HepG2 (cell line): ENCODE results near the gene U2AF1L4. TPM values are rescaled to one million over a fixed set of nuclear protein-coding genes. Genes with fewer than 3 reads are reported as not detected.

Source experiments
- ATAC-seq: fragments of 200-7000 bp; cut with Tn5 transposase; 3 replicates; pipeline ENCODE4 v1.9.1; 2020; ENCODE audit warnings: mild to moderate bottlenecking, moderate library complexity
- BruUV-seq: library from RNA; stranded (reverse); fragments of 400-500 nt; replicated peaks from 2 replicates; lab custom pipeline; 2021; lab: Mats Ljungman, UMichigan
- CTCF ChIA-PET: fragments of 300-600 bp; formaldehyde crosslinking; extraction: SDS; loops from one replicate; lab custom pipeline; 2021; ENCODE audit warnings: low total read pairs, inconsistent platforms, low intra/inter-chr PET ratio; lab: Yijun Ruan, JAX
- POLR2A ChIA-PET: fragments of 350-600 bp; sonication (Branson Sonifier 250); formaldehyde crosslinking; loops from one replicate; lab custom pipeline; 2020; ENCODE audit warnings: antibody characterized with exemption, inconsistent platforms; lab: Yijun Ruan, JAX
- DNase-seq: peaks from one replicate; pipeline ENCODE4 v3.0.0-alpha.2; 2015; ENCODE audit warnings: low spot score
- FAIRE-seq: peaks from 3 replicates; lab custom pipeline; 2011; peaks lifted over from hg19 to GRCh38; lab: Jason Lieb, UNC
- H2AFZ ChIP-seq: one replicate; pipeline ENCODE4 v1.6.1; 2011; ENCODE audit warnings: low read length, inconsistent platforms
- H3K27ac ChIP-seq: fragments of 300-600 bp; 3 replicates; pipeline ENCODE4 v1.8.0; 2011; ENCODE audit warnings: mixed run types, mild to moderate bottlenecking, mixed read lengths, low read length, inconsistent platforms; ENCODE audit not compliant: insufficient read depth; ENCODE audit errors: extremely low read length
- H3K27me3 ChIP-seq, 2 experiments: fragments of 200-600 bp in 1 of 2; 2 replicates in 1 of 2; 3 replicates in 1 of 2; pipeline versions ENCODE4 v1.6.0 to v1.8.0; 2011; ENCODE audit warnings: low read length in 2 of 2, mild to moderate bottlenecking in 2 of 2, moderate library complexity in 2 of 2, inconsistent platforms in 1 of 2; ENCODE audit not compliant: insufficient read depth in 2 of 2, control insufficient read depth in 1 of 2
- H3K36me3 ChIP-seq, 2 experiments: fragments of 200-600 bp in 1 of 2; replicated peaks in 1 of 2; 2 replicates in 1 of 2; 3 replicates in 1 of 2; pipeline versions ENCODE4 v1.5.1 to v1.8.0; 2011; ENCODE audit warnings: low read length in 2 of 2, inconsistent platforms in 1 of 2; ENCODE audit not compliant: insufficient read depth in 2 of 2, control insufficient read depth in 1 of 2
- H3K4me1 ChIP-seq: 2 replicates; pipeline ENCODE4 v1.5.1; 2012; ENCODE audit warnings: low read length, inconsistent platforms; ENCODE audit not compliant: insufficient read depth
- H3K4me2 ChIP-seq: 2 replicates; pipeline ENCODE4 v1.6.0; 2011; ENCODE audit warnings: low read depth, low read length, inconsistent platforms
- H3K4me3 ChIP-seq, 3 experiments: fragments of 200-600 bp in 1 of 3; sonication (generic), shearing (Covaris generic) in 1 of 3; replicated peaks in 1 of 3; 2 replicates each; pipeline ENCODE4 v1.5.1; 2011 to 2016; ENCODE audit warnings: low read length in 3 of 3, inconsistent platforms in 2 of 3, low read depth in 2 of 3, mild to moderate bottlenecking in 2 of 3, control low read depth in 1 of 3, mixed read lengths in 1 of 3; ENCODE audit not compliant: insufficient read depth in 1 of 3
- H3K79me2 ChIP-seq: one replicate; pipeline ENCODE4 v1.6.1; 2011; ENCODE audit warnings: low read length, inconsistent platforms; ENCODE audit not compliant: insufficient read depth
- H3K9ac ChIP-seq: 2 replicates; pipeline ENCODE4 v1.6.0; 2011; ENCODE audit warnings: mild to moderate bottlenecking, low read depth, low read length, inconsistent platforms; ENCODE audit not compliant: insufficient read depth
- H3K9me3 ChIP-seq: 2 replicates; pipeline ENCODE4 v1.5.1; 2012; ENCODE audit warnings: mild to moderate bottlenecking, low read length
- H4K20me1 ChIP-seq: 2 replicates; pipeline ENCODE4 v1.6.0; 2011; ENCODE audit warnings: inconsistent platforms, mild to moderate bottlenecking, low read length, moderate library complexity; ENCODE audit not compliant: insufficient read depth
- ATF1 ChIP-seq: IDR thresholded peaks from 2 replicates; pipeline ENCODE4 v1.6.1; 2016; ENCODE audit warnings: mild to moderate bottlenecking, control low read depth
- BRD4 ChIP-seq: sonication (generic); formaldehyde crosslinking; IDR thresholded peaks from 2 replicates; pipeline ENCODE4 v1.4.0; 2020; ENCODE audit warnings: missing genetic modification reagents
- HINFP ChIP-seq: sonication (generic); formaldehyde crosslinking; IDR thresholded peaks from 2 replicates; pipeline ENCODE4 v1.4.0; 2020; ENCODE audit warnings: low read depth, mild to moderate bottlenecking, missing genetic modification reagents
- MEF2D ChIP-seq: sonication (generic); formaldehyde crosslinking; IDR thresholded peaks from 2 replicates; pipeline ENCODE4 v1.5.1; 2020; ENCODE audit warnings: mild to moderate bottlenecking, missing genetic modification reagents
- MLX ChIP-seq: IDR thresholded peaks from 2 replicates; pipeline ENCODE4 v1.6.1; 2016
- POLR2AphosphoS5 ChIP-seq: IDR thresholded peaks from 2 replicates; pipeline ENCODE4 v1.6.1; 2012; ENCODE audit warnings: low read depth, low read length
- PRDM15 ChIP-seq: sonication (generic); formaldehyde crosslinking; IDR thresholded peaks from 2 replicates; pipeline ENCODE4 v1.4.0; 2020; ENCODE audit warnings: missing genetic modification reagents
- ZBTB21 ChIP-seq: sonication (generic); formaldehyde crosslinking; IDR thresholded peaks from 2 replicates; pipeline ENCODE4 v1.4.0; 2020; ENCODE audit warnings: missing genetic modification reagents
- ZNF138 ChIP-seq: sonication (generic); formaldehyde crosslinking; IDR thresholded peaks from 2 replicates; pipeline ENCODE4 v1.5.0; 2020; ENCODE audit warnings: mild to moderate bottlenecking, low read depth, missing genetic modification reagents
- ZNF556 ChIP-seq: sonication (generic); formaldehyde crosslinking; IDR thresholded peaks from 2 replicates; pipeline ENCODE4 v1.4.0; 2020; ENCODE audit warnings: mild to moderate bottlenecking, missing genetic modification reagents, borderline replicate concordance
- ZNF782 ChIP-seq: sonication (generic); formaldehyde crosslinking; IDR thresholded peaks from 2 replicates; pipeline ENCODE4 v1.4.0; 2020; ENCODE audit warnings: missing genetic modification reagents, mild to moderate bottlenecking, borderline replicate concordance
- ZNF839 ChIP-seq: sonication (generic); formaldehyde crosslinking; IDR thresholded peaks from 2 replicates; pipeline ENCODE4 v1.4.0; 2020; ENCODE audit warnings: missing genetic modification reagents, mild to moderate bottlenecking, borderline replicate concordance
- WGBS: methylation state at CpG from one replicate; pipeline ENCODE4 v1.1.6; 2017; ENCODE audit warnings: low lambda C conversion rate; 5-methylcytosine and 5-hydroxymethylcytosine counted together
- in situ Hi-C: cut with HindIII; loops from 2 replicates; pipeline ENCODE4 v1.10.0; 2017; ENCODE audit warnings: low pct_unique_long_range_greater_than_20kb; ENCODE audit not compliant: extremely low pct_ligation_motif_present
- intact Hi-C: fragments of 100-400 bp; cut with micrococcal nuclease; formaldehyde crosslinking; loops from one replicate; pipeline ENCODE4 v1.10.0; 2022; ENCODE audit not compliant: unreplicated experiment
- polyA plus RNA-seq, 8 experiments: library from polyadenylated mRNA; depleted of rRNA in 3 of 8; stranded (reverse) in 7 of 8; unstranded in 1 of 8; fragments of >200 nt; fragmentation: Illumina TruSeq in 4 of 8; extraction: Trizol in 4 of 8; gene quantifications; 2 replicates each; pipeline versions ENCODE4 v1.2.1 to v1.2.3, GENCODE V29; 2011 to 2016; ENCODE audit warnings: low read depth in 4 of 8, missing spikeins in 1 of 8, mixed read lengths in 1 of 8; ENCODE audit not compliant: insufficient read depth in 1 of 8
- total RNA-seq, 5 experiments: library from RNA; depleted of rRNA; stranded (reverse); fragments of >200 nt; fragmentation: Illumina TruSeq; extraction: Trizol; gene quantifications; 2 replicates each; pipeline ENCODE4 v1.2.3, GENCODE V29; 2016; ENCODE audit warnings: low read depth in 1 of 5

Gene U2AF1L4
- total and polyA plus RNA-seq, 2 of the 13 experiments (the other 11 are each of a cell fraction or from before 2014, with no cell fraction given), result 7.9 to 15.4 TPM

DNA sequence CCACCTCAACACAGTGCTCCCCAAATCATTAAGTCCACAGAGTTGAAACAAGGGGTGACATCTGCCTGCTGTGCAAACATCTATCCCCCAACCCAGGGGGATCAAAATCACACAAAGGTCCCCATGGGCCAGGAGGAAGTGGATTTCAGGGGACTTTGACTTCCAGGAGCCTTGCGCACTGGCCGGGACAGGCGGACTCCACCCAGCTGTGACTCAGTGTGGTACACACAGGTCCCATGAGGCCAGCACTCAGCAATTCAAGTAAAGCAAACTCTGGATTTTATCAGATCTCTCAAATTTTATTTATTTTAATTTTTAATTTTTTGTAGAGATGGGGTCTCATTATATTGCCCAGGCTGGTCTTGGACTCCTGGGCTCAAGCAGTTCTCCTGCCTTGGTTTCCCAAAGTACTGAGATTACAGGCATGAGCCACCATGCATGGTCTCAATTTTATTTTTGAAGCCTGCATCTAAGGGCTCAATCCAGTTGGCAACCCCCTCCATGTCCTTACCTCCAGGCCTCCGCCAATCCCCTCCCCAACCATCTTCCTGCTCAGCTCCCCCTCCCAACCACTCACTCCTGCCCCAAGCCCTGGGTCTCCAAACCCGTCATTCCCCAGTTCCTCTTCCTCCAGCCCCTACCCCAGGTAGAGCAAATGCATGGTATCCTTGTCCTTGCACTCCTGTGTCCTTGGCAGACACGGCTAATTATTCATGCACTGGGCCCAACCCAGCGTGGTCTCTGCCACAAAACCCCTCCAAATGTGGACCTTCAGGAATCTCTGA is 48.4 kb upstream of the U2AF1L4 start (continued):
- TF ChIP-seq POLR2AphosphoS5 (no peak), ZNF138 (no peak), ZNF556 (CRISPR knock-in tag) (no peak), ZBTB21 (CRISPR knock-in tag) (no peak)

DNA sequence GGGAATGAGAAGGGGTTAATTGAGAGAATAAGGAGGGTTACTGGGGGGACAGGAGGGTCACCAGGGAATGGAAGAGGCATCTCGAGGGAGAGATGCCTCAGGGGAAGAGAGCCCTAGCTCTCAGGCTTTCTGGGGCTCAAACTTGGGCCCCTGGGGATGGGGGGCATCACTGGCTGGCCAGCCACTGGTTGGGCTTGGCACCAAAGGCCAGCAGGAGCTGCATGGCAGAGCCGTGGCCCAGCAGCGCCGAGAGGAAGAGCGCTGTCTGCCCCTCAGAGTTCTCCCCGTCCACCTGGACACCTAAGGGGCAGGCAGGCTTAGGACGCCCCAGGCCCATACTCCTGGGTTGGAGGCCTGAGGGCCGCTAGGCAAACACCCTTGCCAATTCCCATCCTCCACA is 47.7 kb upstream of the U2AF1L4 start:
- DNase-seq (no peak), ATAC-seq (no peak), FAIRE-seq (no peak)
- Histone ChIP-seq H3K4me3 (no peak overlapping the region), H3K4me1 (peaks cover 42% of the 10 kb centered on the region), H4K20me1 (no peaks in the 10 kb centered on the region), H3K9me3 (no peaks in the 10 kb centered on the region), H3K36me3 (no peaks in the 10 kb centered on the region), H3K79me2 (no peaks in the 10 kb centered on the region), H2AFZ (no peak overlapping the region), H3K27ac (no peak overlapping the region), H3K4me2 (no peak overlapping the region), H3K9ac (no peak overlapping the region), H3K27me3 (peaks cover 0 to 4% of the 10 kb centered on the region in 2 experiments; a peak in 3 of 5 replicates)
- intact Hi-C loops, result no loop called here
- BruUV-seq, result no TSS peak
- WGBS, result 24% methylated on average over 2 of the region's 8 CpGs
- TF ChIP-seq PRDM15 (CRISPR knock-in tag), result no peak
- no peak for TF ChIP-seq BRD4 (CRISPR knock-in tag)
- TF ChIP-seq ZNF839, result no peak
- no peak for TF ChIP-seq ZNF782 (CRISPR knock-in tag)
- no peak for TF ChIP-seq MLX (CRISPR knock-in tag)
- TF ChIP-seq ATF1 (CRISPR knock-in tag), result no peak
- no peak for TF ChIP-seq HINFP (CRISPR knock-in tag)
- no peak for TF ChIP-seq MEF2D (CRISPR knock-in tag)
- POLR2A ChIA-PET, result interaction anchor here (1.2 kb wide), 1 partner anchor 19 kb away, joined by 3 read pairs; no protein-coding TSS in a partner anchor
- CTCF ChIA-PET, result no interaction called here
- in situ Hi-C loops, result no loop called here
